SH-SY5Y (cell line): ENCODE results near the gene AVPR1B.

Experiments
- GATA2 ChIP-seq: IDR thresholded peaks from 2 replicates; pipeline ENCODE4 v1.6.1; 2011; ENCODE audit warnings: mild to moderate bottlenecking, low read depth, low read length
- GATA3 ChIP-seq: IDR thresholded peaks from 2 replicates; pipeline ENCODE4 v1.6.1; 2011; ENCODE audit warnings: low read depth, mild to moderate bottlenecking, low read length, moderate library complexity

- TF ChIP-seq GATA3 (no peak), GATA2 (no peak)
These were observed 30.1 kb downstream of the AVPR1B start for GRCh38 chr1:206087091-206087490.
